HepG2 (cell line): ENCODE data around the gene URM1. TPM values are rescaled to one million over a fixed set of nuclear protein-coding genes. Genes with fewer than 3 reads are reported as not detected.

Source experiments
- ADNP ChIP-seq: sonication (generic); formaldehyde crosslinking; IDR thresholded peaks from 2 replicates; pipeline ENCODE4 v1.4.0; 2020; ENCODE audit warnings: missing genetic modification reagents
- CEBPB ChIP-seq: IDR thresholded peaks from 2 replicates; pipeline ENCODE4 v1.6.1; 2011; ENCODE audit warnings: low read depth, low read length, improper control_type of control experiment, borderline replicate concordance
- CHD4 ChIP-seq: fragments of 200-600 bp; sonication (generic); IDR thresholded peaks from 2 replicates; pipeline ENCODE4 v1.7.0; 2017; ENCODE audit warnings: mild to moderate bottlenecking, low read length, borderline replicate concordance
- GABPB1 ChIP-seq: IDR thresholded peaks from 2 replicates; pipeline ENCODE4 v1.6.1; 2016; ENCODE audit warnings: mild to moderate bottlenecking, missing genetic modification reagents, moderate library complexity, missing compliant biosample characterization
- HDAC1 ChIP-seq: sonication (generic); formaldehyde crosslinking; IDR thresholded peaks from 2 replicates; pipeline ENCODE4 v1.5.1; 2020; ENCODE audit warnings: mild to moderate bottlenecking, missing genetic modification reagents
- HMGXB3 ChIP-seq: sonication (generic); formaldehyde crosslinking; IDR thresholded peaks from 2 replicates; pipeline ENCODE4 v1.4.0; 2020; ENCODE audit warnings: missing genetic modification reagents, borderline replicate concordance
- MTF2 ChIP-seq: sonication (generic); formaldehyde crosslinking; IDR thresholded peaks from 2 replicates; pipeline ENCODE4 v1.5.0; 2020; ENCODE audit warnings: missing genetic modification reagents, borderline replicate concordance
- NR2C2 ChIP-seq: sonication (generic); formaldehyde crosslinking; IDR thresholded peaks from 2 replicates; pipeline ENCODE4 v1.4.0; 2020; ENCODE audit warnings: missing genetic modification reagents, mild to moderate bottlenecking, moderate library complexity, borderline replicate concordance
- SIN3A ChIP-seq: IDR thresholded peaks from 2 replicates; pipeline ENCODE4 v1.6.1; 2011; ENCODE audit warnings: low read depth, mild to moderate bottlenecking, control low read depth, low read length, borderline replicate concordance
- TAF15 ChIP-seq: fragments of 200-400 bp; formaldehyde crosslinking; IDR thresholded peaks from one replicate; pipeline ENCODE4 v1.6.1; 2018; ENCODE audit warnings: mild to moderate bottlenecking, low read depth, low read length; ENCODE audit not compliant: poor library complexity, severe bottlenecking
- TARDBP ChIP-seq: sonication (generic); formaldehyde crosslinking; IDR thresholded peaks from 2 replicates; pipeline ENCODE4 v1.8.0; 2022; ENCODE audit warnings: mild to moderate bottlenecking, missing genetic modification reagents
- ZFP36L2 ChIP-seq: sonication (generic); formaldehyde crosslinking; IDR thresholded peaks from 2 replicates; pipeline ENCODE4 v1.4.0; 2020; ENCODE audit warnings: missing genetic modification reagents
- ZMYM4 ChIP-seq: sonication (generic); formaldehyde crosslinking; IDR thresholded peaks from 2 replicates; pipeline ENCODE4 v1.8.1; 2023; ENCODE audit warnings: mild to moderate bottlenecking, missing genetic modification reagents
- ZNF121 ChIP-seq: sonication (generic); formaldehyde crosslinking; IDR thresholded peaks from 2 replicates; pipeline ENCODE4 v1.5.0; 2020; ENCODE audit warnings: mild to moderate bottlenecking, missing genetic modification reagents
- ZNF44 ChIP-seq: sonication (generic); formaldehyde crosslinking; IDR thresholded peaks from 2 replicates; pipeline ENCODE4 v1.5.1; 2020; ENCODE audit warnings: mild to moderate bottlenecking, missing genetic modification reagents
- ZNF687 ChIP-seq: sonication (generic); formaldehyde crosslinking; IDR thresholded peaks from 2 replicates; pipeline ENCODE4 v1.5.1; 2020; ENCODE audit warnings: mild to moderate bottlenecking, missing genetic modification reagents, moderate library complexity
- ZSCAN21 ChIP-seq: sonication (generic); formaldehyde crosslinking; IDR thresholded peaks from 2 replicates; pipeline ENCODE4 v1.8.0; 2022; ENCODE audit warnings: mild to moderate bottlenecking, missing genetic modification reagents, moderate library complexity, borderline replicate concordance
- polyA plus RNA-seq, 8 experiments: library from polyadenylated mRNA; depleted of rRNA in 3 of 8; stranded (reverse) in 7 of 8; unstranded in 1 of 8; fragments of >200 nt; fragmentation: Illumina TruSeq in 4 of 8; extraction: Trizol in 4 of 8; gene quantifications; 2 replicates each; pipeline versions ENCODE4 v1.2.1 to v1.2.3, GENCODE V29; 2011 to 2016; ENCODE audit warnings: low read depth in 4 of 8, missing spikeins in 1 of 8, mixed read lengths in 1 of 8; ENCODE audit not compliant: insufficient read depth in 1 of 8
- total RNA-seq, 5 experiments: library from RNA; depleted of rRNA; stranded (reverse); fragments of >200 nt; fragmentation: Illumina TruSeq; extraction: Trizol; gene quantifications; 2 replicates each; pipeline ENCODE4 v1.2.3, GENCODE V29; 2016; ENCODE audit warnings: low read depth in 1 of 5

Gene URM1
- total and polyA plus RNA-seq, 2 of the 13 experiments (the other 11 are each of a cell fraction or from before 2014, with no cell fraction given) = 37.1 to 41.3 TPM

- TF ChIP-seq TAF15 (peak; percentile 78), ZFP36L2 (CRISPR knock-in tag) (no peak), GABPB1 (CRISPR knock-in tag) (peak; percentile 65), CHD4 (0 out of 2 replicates have a peak, but pooled peaks have one; percentile 27), TARDBP (CRISPR knock-in tag) (peak; percentile 41; the same call in 1 of the 2 replicates), MTF2 (no peak), ZSCAN21 (CRISPR knock-in tag) (peak; percentile 26; the same call in 1 of the 2 replicates), ZNF44 (CRISPR knock-in tag) (0 out of 2 replicates have a peak, but pooled peaks have one; percentile 34), HMGXB3 (CRISPR knock-in tag) (peak; percentile 44; the same call in 1 of the 2 replicates), SIN3A (peak; percentile 76; the same call in 1 of the 2 replicates), NR2C2 (CRISPR knock-in tag) (peak; percentile 64; the same call in 1 of the 2 replicates), ZNF687 (CRISPR knock-in tag) (peak; percentile 65), ZNF121 (CRISPR knock-in tag) (peak; percentile 62; the same call in 1 of the 2 replicates), ZMYM4 (CRISPR knock-in tag) (peak; percentile 52; the same call in 1 of the 2 replicates), HDAC1 (CRISPR knock-in tag) (peak; percentile 61; the same call in 1 of the 2 replicates), CEBPB (peak; percentile 65), ADNP (peak; percentile 86)
Measured at GRCh38 chr9:128339761-128340690, 31.1 kb upstream of the URM1 start, which contains the start of gene SLC27A4 (continued).
